Measurements from ENCODE around the gene UBR2.

DNA sequence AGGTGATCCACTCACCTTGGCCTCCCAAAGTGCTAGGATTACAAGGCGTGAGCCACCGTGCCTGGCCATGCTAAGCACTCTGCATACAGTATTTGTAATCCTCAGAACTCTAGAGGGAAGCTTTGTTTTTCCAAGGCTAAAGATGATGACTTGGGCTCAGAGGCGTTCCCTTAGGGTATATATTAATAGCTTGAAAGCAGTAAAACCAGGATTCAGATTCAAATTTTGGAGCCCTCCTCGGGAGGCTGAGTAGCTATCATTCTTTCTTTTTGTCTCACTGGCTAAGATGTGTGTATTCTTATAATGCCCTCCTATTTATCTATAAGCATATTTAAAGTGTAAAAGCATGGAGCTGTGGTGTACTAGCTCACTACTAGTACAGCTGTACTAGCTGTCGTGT lies 90.0 kb downstream of the UBR2 start:
- TF ChIP-seq YY1 (IDR thresholded peaks at IDR 0.05; ENCODE audit: low read depth), result no peak
- TF ChIP-seq EP300 (IDR thresholded peaks at IDR 0.05; ENCODE audit: borderline replicate concordance), result no peak
- no peak for TF ChIP-seq FOXM1 (IDR thresholded peaks at IDR 0.05; ENCODE audit: borderline replicate concordance, low read depth)
- TF ChIP-seq TAF1 (IDR thresholded peaks at IDR 0.05; ENCODE audit: low read depth), result no peak
- TF ChIP-seq NFIC (IDR thresholded peaks at IDR 0.05), result no peak
- TF ChIP-seq CREB1 (IDR thresholded peaks at IDR 0.05; ENCODE audit: low read depth), result no peak
- no peak for TF ChIP-seq RAD21 (IDR thresholded peaks at IDR 0.05; ENCODE audit: low read depth)
- no peak for TF ChIP-seq ZBTB7A (IDR thresholded peaks at IDR 0.05; ENCODE audit: low read depth)
- TF ChIP-seq TCF12 (IDR thresholded peaks at IDR 0.05; ENCODE audit: low read depth), result no peak
- TF ChIP-seq, protein P1, sequence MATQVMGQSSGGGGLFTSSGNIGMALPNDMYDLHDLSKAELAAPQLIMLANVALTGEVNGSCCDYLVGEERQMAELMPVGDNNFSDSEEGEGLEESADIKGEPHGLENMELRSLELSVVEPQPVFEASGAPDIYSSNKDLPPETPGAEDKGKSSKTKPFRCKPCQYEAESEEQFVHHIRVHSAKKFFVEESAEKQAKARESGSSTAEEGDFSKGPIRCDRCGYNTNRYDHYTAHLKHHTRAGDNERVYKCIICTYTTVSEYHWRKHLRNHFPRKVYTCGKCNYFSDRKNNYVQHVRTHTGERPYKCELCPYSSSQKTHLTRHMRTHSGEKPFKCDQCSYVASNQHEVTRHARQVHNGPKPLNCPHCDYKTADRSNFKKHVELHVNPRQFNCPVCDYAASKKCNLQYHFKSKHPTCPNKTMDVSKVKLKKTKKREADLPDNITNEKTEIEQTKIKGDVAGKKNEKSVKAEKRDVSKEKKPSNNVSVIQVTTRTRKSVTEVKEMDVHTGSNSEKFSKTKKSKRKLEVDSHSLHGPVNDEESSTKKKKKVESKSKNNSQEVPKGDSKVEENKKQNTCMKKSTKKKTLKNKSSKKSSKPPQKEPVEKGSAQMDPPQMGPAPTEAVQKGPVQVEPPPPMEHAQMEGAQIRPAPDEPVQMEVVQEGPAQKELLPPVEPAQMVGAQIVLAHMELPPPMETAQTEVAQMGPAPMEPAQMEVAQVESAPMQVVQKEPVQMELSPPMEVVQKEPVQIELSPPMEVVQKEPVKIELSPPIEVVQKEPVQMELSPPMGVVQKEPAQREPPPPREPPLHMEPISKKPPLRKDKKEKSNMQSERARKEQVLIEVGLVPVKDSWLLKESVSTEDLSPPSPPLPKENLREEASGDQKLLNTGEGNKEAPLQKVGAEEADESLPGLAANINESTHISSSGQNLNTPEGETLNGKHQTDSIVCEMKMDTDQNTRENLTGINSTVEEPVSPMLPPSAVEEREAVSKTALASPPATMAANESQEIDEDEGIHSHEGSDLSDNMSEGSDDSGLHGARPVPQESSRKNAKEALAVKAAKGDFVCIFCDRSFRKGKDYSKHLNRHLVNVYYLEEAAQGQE (IDR thresholded peaks at IDR 0.05; ENCODE audit: low read depth), result no peak
- TF ChIP-seq, protein P2, sequence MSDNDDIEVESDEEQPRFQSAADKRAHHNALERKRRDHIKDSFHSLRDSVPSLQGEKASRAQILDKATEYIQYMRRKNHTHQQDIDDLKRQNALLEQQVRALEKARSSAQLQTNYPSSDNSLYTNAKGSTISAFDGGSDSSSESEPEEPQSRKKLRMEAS (IDR thresholded peaks at IDR 0.05), result no peak
- TF ChIP-seq CEBPB (IDR thresholded peaks at IDR 0.05), result no peak
- no peak for TF ChIP-seq TEAD4 (IDR thresholded peaks at IDR 0.05)
- TF ChIP-seq, protein P3, sequence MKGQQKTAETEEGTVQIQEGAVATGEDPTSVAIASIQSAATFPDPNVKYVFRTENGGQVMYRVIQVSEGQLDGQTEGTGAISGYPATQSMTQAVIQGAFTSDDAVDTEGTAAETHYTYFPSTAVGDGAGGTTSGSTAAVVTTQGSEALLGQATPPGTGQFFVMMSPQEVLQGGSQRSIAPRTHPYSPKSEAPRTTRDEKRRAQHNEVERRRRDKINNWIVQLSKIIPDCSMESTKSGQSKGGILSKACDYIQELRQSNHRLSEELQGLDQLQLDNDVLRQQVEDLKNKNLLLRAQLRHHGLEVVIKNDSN (IDR thresholded peaks at IDR 0.05), result no peak
